Ishikawa (cell line): ENCODE results near the gene TSR1.

Experiments used
- CEBPB ChIP-seq: IDR thresholded peaks from 2 replicates; pipeline ENCODE4 v1.6.1; 2012
- CREB1 ChIP-seq: IDR thresholded peaks from 2 replicates; pipeline ENCODE4 v1.6.1; 2012; ENCODE audit warnings: low read depth
- EGR1 ChIP-seq: IDR thresholded peaks from 2 replicates; pipeline ENCODE4 v1.6.1; 2012
- EP300 ChIP-seq: IDR thresholded peaks from 2 replicates; pipeline ENCODE4 v1.6.1; 2012; ENCODE audit warnings: borderline replicate concordance
- FOXM1 ChIP-seq: IDR thresholded peaks from 2 replicates; pipeline ENCODE4 v1.6.1; 2012; ENCODE audit warnings: low read depth, borderline replicate concordance
- NFIC ChIP-seq: IDR thresholded peaks from 2 replicates; pipeline ENCODE4 v1.6.1; 2012
- RAD21 ChIP-seq: IDR thresholded peaks from 2 replicates; pipeline ENCODE4 v1.6.1; 2012; ENCODE audit warnings: low read depth
- TAF1 ChIP-seq: IDR thresholded peaks from 2 replicates; pipeline ENCODE4 v1.6.1; 2012; ENCODE audit warnings: low read depth, mild to moderate bottlenecking
- TCF12 ChIP-seq: IDR thresholded peaks from 2 replicates; pipeline ENCODE4 v1.6.1; 2012; ENCODE audit warnings: low read depth
- TEAD4 ChIP-seq: IDR thresholded peaks from 2 replicates; pipeline ENCODE4 v1.6.1; 2012
- YY1 ChIP-seq: IDR thresholded peaks from 2 replicates; pipeline ENCODE4 v1.6.1; 2012; ENCODE audit warnings: low read depth
- ZBTB7A ChIP-seq: IDR thresholded peaks from 2 replicates; pipeline ENCODE4 v1.6.1; 2012; ENCODE audit warnings: low read depth
- TF ChIP-seq, protein P1 (sequence below): IDR thresholded peaks from 2 replicates; pipeline ENCODE4 v1.6.1; 2012; ENCODE audit warnings: low read depth, mild to moderate bottlenecking
- TF ChIP-seq, protein P2 (sequence below): IDR thresholded peaks from 2 replicates; pipeline ENCODE4 v1.6.1; 2012
- TF ChIP-seq, protein P3 (sequence below): IDR thresholded peaks from 2 replicates; pipeline ENCODE4 v1.6.1; 2012

Gene TSR1

DNA sequence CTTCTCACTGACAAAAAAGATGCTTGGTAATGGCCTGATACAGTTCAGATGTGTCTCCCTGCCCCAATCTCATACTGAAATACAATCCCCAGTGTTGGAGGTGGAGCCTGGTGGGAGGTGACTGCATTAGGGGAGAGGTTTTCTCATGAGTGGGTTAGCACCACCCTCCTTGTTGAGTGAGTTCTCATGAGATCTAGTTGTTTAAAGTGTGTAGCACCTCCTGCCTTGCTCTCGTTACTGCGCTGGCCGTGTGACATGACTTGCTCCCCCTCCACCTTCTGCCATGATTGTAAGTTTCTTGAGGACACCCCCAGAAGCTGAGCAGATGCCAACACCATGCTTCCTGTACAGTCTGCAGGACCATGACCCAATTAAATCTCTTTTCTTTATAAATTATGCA, 5.0 kb downstream of the TSR1 start:
- no peak for TF ChIP-seq YY1
- TF ChIP-seq RAD21, result no peak
- TF ChIP-seq TEAD4, result no peak
- TF ChIP-seq, protein P1, sequence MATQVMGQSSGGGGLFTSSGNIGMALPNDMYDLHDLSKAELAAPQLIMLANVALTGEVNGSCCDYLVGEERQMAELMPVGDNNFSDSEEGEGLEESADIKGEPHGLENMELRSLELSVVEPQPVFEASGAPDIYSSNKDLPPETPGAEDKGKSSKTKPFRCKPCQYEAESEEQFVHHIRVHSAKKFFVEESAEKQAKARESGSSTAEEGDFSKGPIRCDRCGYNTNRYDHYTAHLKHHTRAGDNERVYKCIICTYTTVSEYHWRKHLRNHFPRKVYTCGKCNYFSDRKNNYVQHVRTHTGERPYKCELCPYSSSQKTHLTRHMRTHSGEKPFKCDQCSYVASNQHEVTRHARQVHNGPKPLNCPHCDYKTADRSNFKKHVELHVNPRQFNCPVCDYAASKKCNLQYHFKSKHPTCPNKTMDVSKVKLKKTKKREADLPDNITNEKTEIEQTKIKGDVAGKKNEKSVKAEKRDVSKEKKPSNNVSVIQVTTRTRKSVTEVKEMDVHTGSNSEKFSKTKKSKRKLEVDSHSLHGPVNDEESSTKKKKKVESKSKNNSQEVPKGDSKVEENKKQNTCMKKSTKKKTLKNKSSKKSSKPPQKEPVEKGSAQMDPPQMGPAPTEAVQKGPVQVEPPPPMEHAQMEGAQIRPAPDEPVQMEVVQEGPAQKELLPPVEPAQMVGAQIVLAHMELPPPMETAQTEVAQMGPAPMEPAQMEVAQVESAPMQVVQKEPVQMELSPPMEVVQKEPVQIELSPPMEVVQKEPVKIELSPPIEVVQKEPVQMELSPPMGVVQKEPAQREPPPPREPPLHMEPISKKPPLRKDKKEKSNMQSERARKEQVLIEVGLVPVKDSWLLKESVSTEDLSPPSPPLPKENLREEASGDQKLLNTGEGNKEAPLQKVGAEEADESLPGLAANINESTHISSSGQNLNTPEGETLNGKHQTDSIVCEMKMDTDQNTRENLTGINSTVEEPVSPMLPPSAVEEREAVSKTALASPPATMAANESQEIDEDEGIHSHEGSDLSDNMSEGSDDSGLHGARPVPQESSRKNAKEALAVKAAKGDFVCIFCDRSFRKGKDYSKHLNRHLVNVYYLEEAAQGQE, result no peak
- TF ChIP-seq, protein P2, sequence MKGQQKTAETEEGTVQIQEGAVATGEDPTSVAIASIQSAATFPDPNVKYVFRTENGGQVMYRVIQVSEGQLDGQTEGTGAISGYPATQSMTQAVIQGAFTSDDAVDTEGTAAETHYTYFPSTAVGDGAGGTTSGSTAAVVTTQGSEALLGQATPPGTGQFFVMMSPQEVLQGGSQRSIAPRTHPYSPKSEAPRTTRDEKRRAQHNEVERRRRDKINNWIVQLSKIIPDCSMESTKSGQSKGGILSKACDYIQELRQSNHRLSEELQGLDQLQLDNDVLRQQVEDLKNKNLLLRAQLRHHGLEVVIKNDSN, result no peak
- TF ChIP-seq EGR1, result no peak

DNA sequence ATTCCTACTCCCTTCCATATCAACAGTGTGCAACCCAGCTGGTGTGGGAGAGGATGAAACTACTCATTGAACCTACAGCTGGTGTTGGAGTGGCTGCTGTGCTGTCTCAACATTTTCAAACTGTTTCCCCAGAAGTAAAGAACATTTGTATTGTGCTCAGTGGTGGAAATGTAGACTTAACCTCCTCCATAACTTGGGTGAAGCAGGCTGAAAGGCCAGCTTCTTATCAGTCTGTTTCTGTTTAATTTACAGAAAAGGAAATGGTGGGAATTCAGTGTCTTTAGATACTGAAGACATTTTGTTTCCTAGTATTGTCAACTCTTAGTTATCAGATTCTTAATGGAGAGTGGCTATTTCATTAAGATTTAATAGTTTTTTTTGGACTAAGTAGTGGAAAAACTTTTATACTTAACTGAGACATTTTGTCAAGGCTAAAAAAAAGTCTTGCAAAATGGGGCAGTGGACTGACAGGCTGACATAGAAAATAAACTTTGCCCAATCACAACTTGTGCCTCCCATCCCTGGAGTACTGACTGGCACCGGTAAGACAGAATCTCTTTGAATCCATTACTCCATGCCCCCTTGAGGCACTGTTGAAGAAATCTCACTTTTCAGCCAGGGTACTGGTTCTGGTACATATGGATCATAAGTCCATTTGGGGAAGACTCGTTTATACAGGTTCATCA, 12.5 kb downstream of the TSR1 start:
- TF ChIP-seq YY1, result no peak
- no peak for TF ChIP-seq FOXM1
- TF ChIP-seq RAD21, result no peak

DNA sequence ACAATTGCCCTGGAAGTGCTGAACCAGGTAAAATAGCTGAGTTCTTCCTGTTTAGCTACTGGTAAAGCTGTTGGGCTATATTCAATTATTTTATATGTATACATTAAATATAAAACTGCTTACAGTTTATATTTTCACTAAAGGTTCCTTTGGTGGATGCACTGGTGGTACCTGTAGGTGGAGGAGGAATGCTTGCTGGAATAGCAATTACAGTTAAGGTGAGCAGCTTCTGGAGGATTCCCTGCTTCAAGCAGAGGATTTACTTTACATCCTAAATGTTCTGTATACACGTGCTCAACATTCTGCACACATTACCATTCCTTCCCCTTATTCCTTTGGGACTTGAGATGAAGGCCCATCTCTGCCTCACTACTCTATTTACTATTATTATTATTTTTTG, 14.9 kb downstream of the TSR1 start:
- TF ChIP-seq FOXM1 (no peak), RAD21 (no peak), ZBTB7A (no peak), CEBPB (no peak), EGR1 (no peak), CREB1 (no peak)
- TF ChIP-seq, protein P1, result no peak

DNA sequence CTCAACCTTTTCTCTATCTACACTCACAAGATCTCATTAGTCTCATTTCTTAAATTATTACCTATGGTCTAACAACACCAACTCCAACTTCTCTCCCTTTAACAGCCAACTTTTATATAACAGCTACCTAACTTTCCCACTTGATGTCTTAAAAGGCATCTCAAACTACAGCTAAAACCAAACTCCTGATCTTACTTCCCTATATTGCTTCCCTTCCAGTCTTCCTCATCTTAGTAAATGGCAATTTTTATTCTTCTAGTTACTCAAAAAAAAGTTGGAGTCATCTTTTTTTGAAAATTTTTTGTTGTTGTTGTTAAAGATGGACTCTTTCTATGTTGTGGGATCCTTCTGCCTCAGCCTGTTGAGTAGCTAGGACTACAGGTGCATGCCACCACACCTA, 17.2 kb downstream of the TSR1 start:
- TF ChIP-seq YY1 (no peak), EP300 (no peak), RAD21 (no peak), TCF12 (no peak), NFIC (no peak), TAF1 (no peak), TEAD4 (no peak), CREB1 (no peak)
- TF ChIP-seq, protein P1, result no peak
- TF ChIP-seq, protein P2, result no peak

DNA sequence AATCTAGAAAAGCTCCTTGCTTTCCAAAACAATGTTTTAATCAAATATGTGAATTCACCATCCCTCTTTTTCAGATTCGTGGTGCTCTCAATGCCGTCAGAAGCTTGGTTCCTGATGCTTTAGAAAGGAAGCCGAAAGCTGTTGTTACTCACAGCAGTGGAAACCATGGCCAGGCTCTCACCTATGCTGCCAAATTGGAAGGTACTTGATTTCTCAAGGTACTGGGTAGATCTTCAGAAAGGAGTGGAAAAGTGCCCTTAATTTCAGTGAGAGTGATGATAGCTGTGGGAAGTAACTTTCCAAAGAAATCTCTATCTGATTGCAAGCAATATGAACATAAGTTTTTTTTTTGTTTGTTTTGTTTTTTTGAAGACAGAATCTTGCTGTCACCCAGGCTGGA, 18.5 kb downstream of the TSR1 start:
- TF ChIP-seq, protein P2, result no peak
- TF ChIP-seq, protein P3, sequence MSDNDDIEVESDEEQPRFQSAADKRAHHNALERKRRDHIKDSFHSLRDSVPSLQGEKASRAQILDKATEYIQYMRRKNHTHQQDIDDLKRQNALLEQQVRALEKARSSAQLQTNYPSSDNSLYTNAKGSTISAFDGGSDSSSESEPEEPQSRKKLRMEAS, result no peak
- TF ChIP-seq TCF12 (no peak), RAD21 (no peak), CREB1 (no peak), FOXM1 (no peak), TEAD4 (no peak), CEBPB (no peak), YY1 (no peak), NFIC (no peak), TAF1 (no peak), EP300 (no peak), EGR1 (no peak), ZBTB7A (no peak)
- TF ChIP-seq, protein P1, result no peak
